ENCODE data around the gene SELENOV.
"Not testable (repeated sequence)": the region's sequence is repeated elsewhere in the genome, so short reads cannot be mapped to it uniquely, and the experiment has no call there.

Gene SELENOV

GRCh38 chr19:39474139-39474620 lies 40.8 kb upstream of the SELENOV start:
- no peak overlapping the region for H3K27ac ChIP-seq (ENCODE audit: low read depth, low read length, severe bottlenecking)
- H3K36me3 ChIP-seq (ENCODE audit: control insufficient read depth, insufficient read depth, low read length) = peaks cover 75% of the 10 kb centered on the region
- no peaks in the 10 kb centered on the region for H3K9me3 ChIP-seq (ENCODE audit: control insufficient read depth, low read length)
- H3K4me3 ChIP-seq (ENCODE audit: extremely low read depth, insufficient read depth, low read length, poor library complexity, severe bottlenecking) = no peak overlapping the region
- WGBS, 2 experiments (ENCODE audit: insufficient coverage in 2 of 2) = 68 to 69% methylated on average over 7 to 9 of the region's 9 CpGs
- H3K4me1 ChIP-seq (ENCODE audit: control insufficient read depth, insufficient read depth, low read length, poor library complexity, severe bottlenecking) = no peaks in the 10 kb centered on the region

- H3K4me1 ChIP-seq (ENCODE audit: control insufficient read depth, insufficient read depth, low read length, poor library complexity, severe bottlenecking) = peaks cover 3% of the 10 kb centered on the region
- WGBS, 2 experiments (ENCODE audit: insufficient coverage in 2 of 2) = 92 to 93% methylated on average over 2 of the region's 2 CpGs
- H3K9me3 ChIP-seq (ENCODE audit: control insufficient read depth, low read length) = no peaks in the 10 kb centered on the region
- peaks cover 59% of the 10 kb centered on the region for H3K36me3 ChIP-seq (ENCODE audit: control insufficient read depth, insufficient read depth, low read length)
- H3K27ac ChIP-seq (ENCODE audit: low read depth, low read length, severe bottlenecking) = no peak overlapping the region
- no peak overlapping the region for H3K4me3 ChIP-seq (ENCODE audit: extremely low read depth, insufficient read depth, low read length, poor library complexity, severe bottlenecking)
These were observed 39.2 kb upstream of the SELENOV start for GRCh38 chr19:39475748-39476147.

GRCh38 chr19:39479319-39479801 lies 35.6 kb upstream of the SELENOV start:
- not testable (repeated sequence) for H3K9me3 ChIP-seq (ENCODE audit: control insufficient read depth, low read length); H3K4me3 ChIP-seq (ENCODE audit: extremely low read depth, insufficient read depth, low read length, poor library complexity, severe bottlenecking); H3K4me1 ChIP-seq (ENCODE audit: control insufficient read depth, insufficient read depth, low read length, poor library complexity, severe bottlenecking); H3K27ac ChIP-seq (ENCODE audit: low read depth, low read length, severe bottlenecking)
- peaks cover 47% of the 10 kb centered on the region for H3K36me3 ChIP-seq (ENCODE audit: control insufficient read depth, insufficient read depth, low read length)
- WGBS, 2 experiments (ENCODE audit: insufficient coverage in 2 of 2) = 93 to 98% methylated on average over 6 of the region's 11 CpGs

- Histone ChIP-seq H3K4me3 (ENCODE audit: extremely low read depth, insufficient read depth, low read length, poor library complexity, severe bottlenecking) (no peak overlapping the region), H3K36me3 (ENCODE audit: control insufficient read depth, insufficient read depth, low read length) (peaks cover 47% of the 10 kb centered on the region), H3K9me3 (ENCODE audit: control insufficient read depth, low read length) (no peaks in the 10 kb centered on the region), H3K27ac (ENCODE audit: low read depth, low read length, severe bottlenecking) (peak overlapping the region; percentile 23), H3K4me1 (ENCODE audit: control insufficient read depth, insufficient read depth, low read length, poor library complexity, severe bottlenecking) (peaks cover 8% of the 10 kb centered on the region)
- 80 to 97% methylated on average over 4 to 6 of the region's 10 CpGs for WGBS, 2 experiments (ENCODE audit: insufficient coverage in 2 of 2)
These were observed 35.0 kb upstream of the SELENOV start for GRCh38 chr19:39479916-39480315.

- Histone ChIP-seq H3K4me3 (ENCODE audit: extremely low read depth, insufficient read depth, low read length, poor library complexity, severe bottlenecking) (peak within 1 kb of the TSS; percentile 74), H3K36me3 (ENCODE audit: control insufficient read depth, insufficient read depth, low read length) (peaks cover 45% of the 10 kb centered on the region), H3K27ac (ENCODE audit: low read depth, low read length, severe bottlenecking) (peak within 1 kb of the TSS; percentile 51), H3K4me1 (ENCODE audit: control insufficient read depth, insufficient read depth, low read length, poor library complexity, severe bottlenecking) (peaks cover 8% of the 10 kb centered on the region), H3K9me3 (ENCODE audit: control insufficient read depth, low read length) (no peaks in the 10 kb centered on the region)
- WGBS, 2 experiments (ENCODE audit: insufficient coverage in 2 of 2) = 5 to 6% methylated on average over 54 to 58 of the region's 62 CpGs
These were observed 34.4 kb upstream of the SELENOV start, which contains the start of gene TIMM50 for GRCh38 chr19:39480337-39481228. Gene TIMM50, plus strand, starts transcription at chr19:39480838. Its CDS starts 16 bp downstream, at chr19:39480854.

- peak overlapping the region; percentile 51 for H3K27ac ChIP-seq (ENCODE audit: low read depth, low read length, severe bottlenecking)
- H3K4me3 ChIP-seq (ENCODE audit: extremely low read depth, insufficient read depth, low read length, poor library complexity, severe bottlenecking) = peak overlapping the region; percentile 74
- 1 to 2% methylated on average over 10 of the region's 12 CpGs for WGBS, 2 experiments (ENCODE audit: insufficient coverage in 2 of 2)
- peaks cover 45% of the 10 kb centered on the region for H3K36me3 ChIP-seq (ENCODE audit: control insufficient read depth, insufficient read depth, low read length)
- H3K4me1 ChIP-seq (ENCODE audit: control insufficient read depth, insufficient read depth, low read length, poor library complexity, severe bottlenecking) = peaks cover 8% of the 10 kb centered on the region
- H3K9me3 ChIP-seq (ENCODE audit: control insufficient read depth, low read length) = no peaks in the 10 kb centered on the region
These were observed 33.8 kb upstream of the SELENOV start for GRCh38 chr19:39481229-39481545.

- H3K4me3 ChIP-seq (ENCODE audit: extremely low read depth, insufficient read depth, low read length, poor library complexity, severe bottlenecking) = peak overlapping the region; percentile 74
- no peaks in the 10 kb centered on the region for H3K9me3 ChIP-seq (ENCODE audit: control insufficient read depth, low read length)
- 85 to 89% methylated on average over 9 to 11 of the region's 11 CpGs for WGBS, 2 experiments (ENCODE audit: insufficient coverage in 2 of 2)
- peaks cover 8% of the 10 kb centered on the region for H3K4me1 ChIP-seq (ENCODE audit: control insufficient read depth, insufficient read depth, low read length, poor library complexity, severe bottlenecking)
- no peak overlapping the region for H3K27ac ChIP-seq (ENCODE audit: low read depth, low read length, severe bottlenecking)
- H3K36me3 ChIP-seq (ENCODE audit: control insufficient read depth, insufficient read depth, low read length) = peaks cover 45% of the 10 kb centered on the region
These were observed 33.3 kb upstream of the SELENOV start for GRCh38 chr19:39481676-39482075.

GRCh38 chr19:39483141-39483540 lies 31.8 kb upstream of the SELENOV start:
- peaks cover 51% of the 10 kb centered on the region for H3K36me3 ChIP-seq (ENCODE audit: control insufficient read depth, insufficient read depth, low read length)
- no peaks in the 10 kb centered on the region for H3K9me3 ChIP-seq (ENCODE audit: control insufficient read depth, low read length)
- 83 to 100% methylated on average over 1 of the region's 6 CpGs for WGBS, 2 experiments (ENCODE audit: insufficient coverage in 2 of 2)
- H3K4me3 ChIP-seq (ENCODE audit: extremely low read depth, insufficient read depth, low read length, poor library complexity, severe bottlenecking) = no peak overlapping the region
- peaks cover 8% of the 10 kb centered on the region for H3K4me1 ChIP-seq (ENCODE audit: control insufficient read depth, insufficient read depth, low read length, poor library complexity, severe bottlenecking)
- no peak overlapping the region for H3K27ac ChIP-seq (ENCODE audit: low read depth, low read length, severe bottlenecking)

- Histone ChIP-seq H3K4me1 (ENCODE audit: control insufficient read depth, insufficient read depth, low read length, poor library complexity, severe bottlenecking) (no peaks in the 10 kb centered on the region), H3K4me3 (ENCODE audit: extremely low read depth, insufficient read depth, low read length, poor library complexity, severe bottlenecking) (no peak overlapping the region), H3K36me3 (ENCODE audit: control insufficient read depth, insufficient read depth, low read length) (peaks cover 69% of the 10 kb centered on the region), H3K9me3 (ENCODE audit: control insufficient read depth, low read length) (no peaks in the 10 kb centered on the region), H3K27ac (ENCODE audit: low read depth, low read length, severe bottlenecking) (no peak overlapping the region)
- 77 to 83% methylated on average over 7 to 8 of the region's 10 CpGs for WGBS, 2 experiments (ENCODE audit: insufficient coverage in 2 of 2)
These were observed 25.2 kb upstream of the SELENOV start for GRCh38 chr19:39489756-39490155.

- WGBS, 2 experiments (ENCODE audit: insufficient coverage in 2 of 2) = 90 to 100% methylated on average over 5 to 6 of the region's 6 CpGs
- H3K36me3 ChIP-seq (ENCODE audit: control insufficient read depth, insufficient read depth, low read length) = peaks cover 46% of the 10 kb centered on the region
- H3K4me3 ChIP-seq (ENCODE audit: extremely low read depth, insufficient read depth, low read length, poor library complexity, severe bottlenecking) = no peak overlapping the region
- H3K4me1 ChIP-seq (ENCODE audit: control insufficient read depth, insufficient read depth, low read length, poor library complexity, severe bottlenecking) = no peaks in the 10 kb centered on the region
- no peaks in the 10 kb centered on the region for H3K9me3 ChIP-seq (ENCODE audit: control insufficient read depth, low read length)
- H3K27ac ChIP-seq (ENCODE audit: low read depth, low read length, severe bottlenecking) = no peak overlapping the region
These were observed 22.7 kb upstream of the SELENOV start for GRCh38 chr19:39492225-39492624.

- Histone ChIP-seq H3K36me3 (ENCODE audit: control insufficient read depth, insufficient read depth, low read length) (peaks cover 44% of the 10 kb centered on the region), H3K4me1 (ENCODE audit: control insufficient read depth, insufficient read depth, low read length, poor library complexity, severe bottlenecking) (no peaks in the 10 kb centered on the region), H3K4me3 (ENCODE audit: extremely low read depth, insufficient read depth, low read length, poor library complexity, severe bottlenecking) (no peak overlapping the region), H3K27ac (ENCODE audit: low read depth, low read length, severe bottlenecking) (no peak overlapping the region), H3K9me3 (ENCODE audit: control insufficient read depth, low read length) (no peaks in the 10 kb centered on the region)
- no CpG with 5 or more reads among the region's 3 CpGs for WGBS, 2 experiments (ENCODE audit: insufficient coverage in 2 of 2)
These were observed 22.2 kb upstream of the SELENOV start for GRCh38 chr19:39492788-39493187.

Measured in mesodermal cell (in vitro differentiated cells).